ENCODE results near the gene UNC50.

UNC50 gene

DNA sequence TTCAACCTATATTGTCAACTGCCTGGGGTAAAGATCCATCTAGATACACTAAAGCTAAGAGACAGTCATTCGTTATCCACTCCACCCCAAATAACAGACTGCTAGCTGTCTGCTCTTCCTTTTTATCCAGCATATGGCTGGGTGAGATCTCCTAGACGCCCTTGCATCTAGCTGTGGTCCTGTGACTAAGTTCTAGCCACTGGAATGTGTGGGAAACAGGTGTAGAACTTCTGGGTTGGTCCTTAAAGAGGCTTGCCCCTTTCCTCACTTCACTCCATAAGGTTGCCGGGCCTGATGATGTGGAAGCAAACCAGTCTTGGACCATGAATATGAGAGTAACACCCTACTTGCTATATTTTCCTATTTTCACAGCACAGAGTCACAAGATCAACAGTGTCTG is 3.3 kb upstream of the UNC50 start:
- H3K4me1 ChIP-seq (ENCODE audit: control insufficient read depth in 2 of 2, insufficient read depth in 1 of 2, low read depth in 1 of 2, low read length in 2 of 2): peaks cover 11 to 15% of the 10 kb centered on the region in 2 donors
- H3K27ac ChIP-seq (replicated peaks; ENCODE audit: low read length): no peak overlapping the region
- no peak overlapping the region for H3K9ac ChIP-seq (ENCODE audit: low read depth, low read length, poor library complexity)
- H3K14ac ChIP-seq (ENCODE audit: low read length): no peak overlapping the region
- no peak overlapping the region for H3K4me2 ChIP-seq (ENCODE audit: insufficient read depth, low read length, poor library complexity, severe bottlenecking)
- no peak overlapping the region for H3K18ac ChIP-seq (ENCODE audit: low read length)
- no peak overlapping the region for H2BK15ac ChIP-seq (ENCODE audit: low read length)
- no peak overlapping the region for H2BK5ac ChIP-seq (ENCODE audit: low read length)
- no peak overlapping the region for H3K4ac ChIP-seq (ENCODE audit: low read length)
- no peaks in the 10 kb centered on the region for H3K9me3 ChIP-seq (replicated peaks in 1 of 2; ENCODE audit: control insufficient read depth in 2 of 2, insufficient read depth in 1 of 2, low read depth in 1 of 2, low read length in 2 of 2)
- no CpG with 5 or more reads among the region's 3 CpGs for WGBS, 2 donors (ENCODE audit: extremely low coverage in 2 of 2, insufficient read length in 2 of 2, insufficient replicate concordance in 1 of 2)
- no peak overlapping the region for H3K23ac ChIP-seq (ENCODE audit: low read depth, low read length, poor library complexity)
- no peak overlapping the region for H2AK5ac ChIP-seq (ENCODE audit: low read depth, low read length)
- no peak overlapping the region for H4K91ac ChIP-seq (ENCODE audit: low read depth, low read length, poor library complexity)
- H4K8ac ChIP-seq (ENCODE audit: low read depth, low read length): no peak overlapping the region
- DNase-seq (ENCODE audit: low spot score): no peak
- H2BK12ac ChIP-seq (ENCODE audit: low read length): no peak overlapping the region
- H3K27me3 ChIP-seq (ENCODE audit: control insufficient read depth in 3 of 3, insufficient read depth in 3 of 3, low read depth in 1 of 3, low read length in 3 of 3): no peaks in the 10 kb centered on the region
- peaks cover 2 to 57% of the 10 kb centered on the region in 2 donors for H3K36me3 ChIP-seq (replicated peaks in 1 of 2; ENCODE audit: control insufficient read depth in 2 of 2, insufficient read depth in 2 of 2, low read length in 2 of 2)
- no peak overlapping the region for H2AFZ ChIP-seq (ENCODE audit: low read length)
- no peak overlapping the region for H3K4me3 ChIP-seq (ENCODE audit: low read length in 2 of 2)
- no peak overlapping the region for H2BK120ac ChIP-seq (ENCODE audit: low read depth, low read length)
- H3K79me1 ChIP-seq (ENCODE audit: low read depth, low read length): peaks cover 2% of the 10 kb centered on the region

DNA sequence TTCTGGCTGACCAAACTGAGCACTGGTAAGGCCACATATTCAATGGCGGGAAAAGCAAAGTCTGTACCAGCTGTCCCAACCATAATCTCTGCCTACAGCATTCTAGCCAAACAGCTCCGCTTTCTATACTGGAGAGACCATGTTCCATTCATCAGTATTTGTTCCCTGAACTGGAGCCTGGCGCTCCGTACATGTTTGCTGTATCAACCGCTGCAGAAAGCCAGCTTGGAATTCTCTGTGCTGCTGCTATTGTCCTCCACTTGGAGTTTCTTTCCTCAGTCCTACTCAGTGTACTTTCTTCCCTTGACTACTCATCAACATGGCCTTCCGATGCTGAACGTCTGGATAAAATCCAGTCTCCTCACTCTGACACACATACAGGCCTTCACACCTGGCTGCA is 2.0 kb upstream of the UNC50 start:
- Histone ChIP-seq H2BK120ac (ENCODE audit: low read depth, low read length) (no peak overlapping the region), H3K79me1 (ENCODE audit: low read depth, low read length) (peaks cover 4% of the 10 kb centered on the region), H2AK5ac (ENCODE audit: low read depth, low read length) (no peak overlapping the region), H2AFZ (ENCODE audit: low read length) (no peak overlapping the region), H3K9me3 (replicated peaks in 1 of 2; ENCODE audit: control insufficient read depth in 2 of 2, insufficient read depth in 1 of 2, low read depth in 1 of 2, low read length in 2 of 2) (no peaks in the 10 kb centered on the region), H3K9ac (ENCODE audit: low read depth, low read length, poor library complexity) (no peak overlapping the region), H2BK12ac (ENCODE audit: low read length) (no peak overlapping the region), H3K4me1 (ENCODE audit: control insufficient read depth in 2 of 2, insufficient read depth in 1 of 2, low read depth in 1 of 2, low read length in 2 of 2) (peaks cover 11 to 19% of the 10 kb centered on the region in 2 donors), H4K8ac (ENCODE audit: low read depth, low read length) (no peak overlapping the region), H2BK15ac (ENCODE audit: low read length) (no peak overlapping the region), H3K36me3 (replicated peaks in 1 of 2; ENCODE audit: control insufficient read depth in 2 of 2, insufficient read depth in 2 of 2, low read length in 2 of 2) (peaks cover 5 to 58% of the 10 kb centered on the region in 2 donors), H3K4me2 (ENCODE audit: insufficient read depth, low read length, poor library complexity, severe bottlenecking) (no peak overlapping the region), H3K14ac (ENCODE audit: low read length) (no peak overlapping the region), H3K4me3 (ENCODE audit: low read length in 2 of 2) (no peak overlapping the region), H3K4ac (ENCODE audit: low read length) (no peak overlapping the region), H2BK5ac (ENCODE audit: low read length) (no peak overlapping the region), H3K27ac (replicated peaks; ENCODE audit: low read length) (no peak overlapping the region), H4K91ac (ENCODE audit: low read depth, low read length, poor library complexity) (no peak overlapping the region), H3K27me3 (ENCODE audit: control insufficient read depth in 3 of 3, insufficient read depth in 3 of 3, low read depth in 1 of 3, low read length in 3 of 3) (no peaks in the 10 kb centered on the region), H3K23ac (ENCODE audit: low read depth, low read length, poor library complexity) (no peak overlapping the region), H3K18ac (ENCODE audit: low read length) (no peak overlapping the region)
- DNase-seq (ENCODE audit: low spot score): no peak
- WGBS, 2 donors (ENCODE audit: extremely low coverage in 2 of 2, insufficient read length in 2 of 2, insufficient replicate concordance in 1 of 2): no CpG with 5 or more reads among the region's 7 CpGs

- peak overlapping the region; percentile 45 for H3K4me2 ChIP-seq (ENCODE audit: insufficient read depth, low read length, poor library complexity, severe bottlenecking)
- no peak overlapping the region for H3K18ac ChIP-seq (ENCODE audit: low read length)
- no peak overlapping the region for H2BK5ac ChIP-seq (ENCODE audit: low read length)
- no peak overlapping the region for H4K91ac ChIP-seq (ENCODE audit: low read depth, low read length, poor library complexity)
- H3K27ac ChIP-seq (replicated peaks; ENCODE audit: low read length): no peak overlapping the region
- H3K4me3 ChIP-seq (ENCODE audit: low read length in 2 of 2): peak overlapping the region in 1 of 2 donors; percentile 93
- H2AK5ac ChIP-seq (ENCODE audit: low read depth, low read length): no peak overlapping the region
- no peak for DNase-seq (ENCODE audit: low spot score)
- WGBS, 2 donors (ENCODE audit: extremely low coverage in 2 of 2, insufficient read length in 2 of 2, insufficient replicate concordance in 1 of 2): no CpG with 5 or more reads among the region's 6 CpGs
- no peak overlapping the region for H2BK12ac ChIP-seq (ENCODE audit: low read length)
- no peak overlapping the region for H3K23ac ChIP-seq (ENCODE audit: low read depth, low read length, poor library complexity)
- H3K36me3 ChIP-seq (replicated peaks in 1 of 2; ENCODE audit: control insufficient read depth in 2 of 2, insufficient read depth in 2 of 2, low read length in 2 of 2): peaks cover 4 to 57% of the 10 kb centered on the region in 2 donors
- no peak overlapping the region for H2BK15ac ChIP-seq (ENCODE audit: low read length)
- no peak overlapping the region for H3K9ac ChIP-seq (ENCODE audit: low read depth, low read length, poor library complexity)
- no peaks in the 10 kb centered on the region for H3K27me3 ChIP-seq (ENCODE audit: control insufficient read depth in 3 of 3, insufficient read depth in 3 of 3, low read depth in 1 of 3, low read length in 3 of 3)
- no peak overlapping the region for H3K14ac ChIP-seq (ENCODE audit: low read length)
- H4K8ac ChIP-seq (ENCODE audit: low read depth, low read length): no peak overlapping the region
- H3K79me1 ChIP-seq (ENCODE audit: low read depth, low read length): peaks cover 4% of the 10 kb centered on the region
- no peak overlapping the region for H3K4ac ChIP-seq (ENCODE audit: low read length)
- H3K4me1 ChIP-seq (ENCODE audit: control insufficient read depth in 2 of 2, insufficient read depth in 1 of 2, low read depth in 1 of 2, low read length in 2 of 2): peaks cover 11 to 19% of the 10 kb centered on the region in 2 donors
- H2BK120ac ChIP-seq (ENCODE audit: low read depth, low read length): no peak overlapping the region
- H3K9me3 ChIP-seq (replicated peaks in 1 of 2; ENCODE audit: control insufficient read depth in 2 of 2, insufficient read depth in 1 of 2, low read depth in 1 of 2, low read length in 2 of 2): no peaks in the 10 kb centered on the region
- H2AFZ ChIP-seq (ENCODE audit: low read length): no peak overlapping the region
Observed at GRCh38 chr2:98607104-98607503, 1.3 kb upstream of the UNC50 start.

DNA sequence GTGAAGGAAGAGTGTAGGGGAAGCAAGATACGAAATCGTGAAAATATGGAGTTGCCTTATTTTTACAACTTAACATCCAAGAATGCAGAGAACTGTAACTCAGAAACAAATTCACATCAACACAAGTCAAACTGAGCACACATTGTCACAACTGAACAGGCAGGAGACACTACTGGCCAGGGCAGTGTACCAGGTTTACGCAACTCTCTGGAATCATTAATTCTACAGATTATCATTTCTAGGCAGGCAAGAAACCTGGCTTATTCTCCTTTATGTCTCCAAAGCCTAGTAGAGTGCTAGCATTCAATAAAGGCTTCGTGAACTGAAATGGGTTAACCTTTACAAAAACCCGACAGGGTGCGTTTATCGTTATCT is 661 bp upstream of the UNC50 start:
- peak overlapping the region; percentile 84 for H3K27ac ChIP-seq (replicated peaks; ENCODE audit: low read length)
- no peak overlapping the region for H2AK5ac ChIP-seq (ENCODE audit: low read depth, low read length)
- no peak overlapping the region for H3K23ac ChIP-seq (ENCODE audit: low read depth, low read length, poor library complexity)
- no peaks in the 10 kb centered on the region for H3K9me3 ChIP-seq (replicated peaks in 1 of 2; ENCODE audit: control insufficient read depth in 2 of 2, insufficient read depth in 1 of 2, low read depth in 1 of 2, low read length in 2 of 2)
- peaks cover 4% of the 10 kb centered on the region for H3K79me1 ChIP-seq (ENCODE audit: low read depth, low read length)
- peaks cover 11 to 19% of the 10 kb centered on the region in 2 donors for H3K4me1 ChIP-seq (ENCODE audit: control insufficient read depth in 2 of 2, insufficient read depth in 1 of 2, low read depth in 1 of 2, low read length in 2 of 2)
- H3K9ac ChIP-seq (ENCODE audit: low read depth, low read length, poor library complexity): peak overlapping the region; percentile 100
- H3K4me3 ChIP-seq (ENCODE audit: low read length in 2 of 2): peak overlapping the region; percentile 93 to 98
- H2BK12ac ChIP-seq (ENCODE audit: low read length): no peak overlapping the region
- peak overlapping the region; percentile 98 for H2AFZ ChIP-seq (ENCODE audit: low read length)
- H4K8ac ChIP-seq (ENCODE audit: low read depth, low read length): no peak overlapping the region
- no peak overlapping the region for H3K4ac ChIP-seq (ENCODE audit: low read length)
- H4K91ac ChIP-seq (ENCODE audit: low read depth, low read length, poor library complexity): no peak overlapping the region
- H2BK5ac ChIP-seq (ENCODE audit: low read length): peak overlapping the region; percentile 68
- peak overlapping the region; percentile 98 for H3K18ac ChIP-seq (ENCODE audit: low read length)
- no CpG with 5 or more reads among the region's 7 CpGs for WGBS, 2 donors (ENCODE audit: extremely low coverage in 2 of 2, insufficient read length in 2 of 2, insufficient replicate concordance in 1 of 2)
- peak overlapping the region; percentile 45 for H3K4me2 ChIP-seq (ENCODE audit: insufficient read depth, low read length, poor library complexity, severe bottlenecking)
- no peak for DNase-seq (ENCODE audit: low spot score)
- no peak overlapping the region for H2BK15ac ChIP-seq (ENCODE audit: low read length)
- H3K36me3 ChIP-seq (replicated peaks in 1 of 2; ENCODE audit: control insufficient read depth in 2 of 2, insufficient read depth in 2 of 2, low read length in 2 of 2): peaks cover 4 to 57% of the 10 kb centered on the region in 2 donors
- H3K14ac ChIP-seq (ENCODE audit: low read length): no peak overlapping the region
- H3K27me3 ChIP-seq (ENCODE audit: control insufficient read depth in 3 of 3, insufficient read depth in 3 of 3, low read depth in 1 of 3, low read length in 3 of 3): no peaks in the 10 kb centered on the region
- no peak overlapping the region for H2BK120ac ChIP-seq (ENCODE audit: low read depth, low read length)

Data from neuronal stem cell (in vitro differentiated cells).